PC-9 (cell line): ENCODE measurements around the gene HTRA2. TPM values are rescaled to one million over a fixed set of nuclear protein-coding genes. Genes with fewer than 3 reads are reported as not detected.

ENCODE experiments used
- BruUV-seq: library from RNA; stranded (reverse); fragments of 400-500 nt; replicated peaks from 2 replicates; lab custom pipeline; 2021; lab: Mats Ljungman, UMichigan
- CTCF ChIA-PET: fragments of 300-600 bp; sonication (Branson Sonifier 250); formaldehyde crosslinking; loops from one replicate; lab custom pipeline; 2022; ENCODE audit warnings: antibody characterized with exemption; lab: Charles Lee
- POLR2A ChIA-PET: fragments of 300-600 bp; sonication (Branson Sonifier 250); formaldehyde crosslinking; loops from one replicate; lab custom pipeline; 2022; ENCODE audit warnings: antibody characterized with exemption; ENCODE audit not compliant: unreplicated experiment; lab: Charles Lee
- DNase-seq, 2 experiments: peaks; one replicate each; pipeline versions ENCODE4 v3.0.0 to v3.0.0-alpha.2; 2015 to 2022; ENCODE audit warnings: mixed read lengths in 1 of 2
- H2AFZ ChIP-seq: fragments of 200-600 bp; sonication (generic); 2 replicates; pipeline ENCODE4 v1.8.1; 2017; ENCODE audit warnings: antibody characterized with exemption
- H3F3A ChIP-seq: fragments of 200-600 bp; sonication (generic); 2 replicates; pipeline ENCODE4 v1.8.1; 2017; ENCODE audit warnings: antibody characterized with exemption, mild to moderate bottlenecking, low read depth; ENCODE audit not compliant: insufficient read depth
- H3K27ac ChIP-seq: fragments of 200-600 bp; sonication (generic); 2 replicates; pipeline ENCODE4 v1.6.1; 2016; ENCODE audit warnings: mixed run types
- H3K27me3 ChIP-seq: fragments of 200-600 bp; sonication (generic); 2 replicates; pipeline ENCODE4 v1.6.1; 2016; ENCODE audit warnings: low read depth, mixed run types; ENCODE audit not compliant: insufficient read depth
- H3K36me3 ChIP-seq: fragments of 200-600 bp; sonication (generic); 2 replicates; pipeline ENCODE4 v1.6.1; 2016; ENCODE audit warnings: low read depth, mixed run types
- H3K4me1 ChIP-seq: fragments of 200-600 bp; sonication (generic); replicated peaks from 2 replicates; pipeline ENCODE4 v1.6.1; 2016; ENCODE audit warnings: mixed run types; ENCODE audit not compliant: insufficient read depth
- H3K4me2 ChIP-seq: fragments of 200-600 bp; sonication (generic); 2 replicates; pipeline ENCODE4 v1.6.1; 2017; ENCODE audit warnings: mixed run types
- H3K4me3 ChIP-seq: fragments of 200-600 bp; sonication (generic); 2 replicates; pipeline ENCODE4 v1.6.1; 2016; ENCODE audit warnings: mixed run types
- H3K79me2 ChIP-seq: fragments of 200-600 bp; sonication (generic); 2 replicates; pipeline ENCODE4 v1.6.1; 2017; ENCODE audit warnings: low read depth, mixed run types
- H3K9me2 ChIP-seq: fragments of 200-600 bp; sonication (generic); 2 replicates; pipeline ENCODE4 v1.8.1; 2017; ENCODE audit warnings: mild to moderate bottlenecking; ENCODE audit not compliant: insufficient read depth
- H3K9me3 ChIP-seq: fragments of 200-600 bp; sonication (generic); 2 replicates; pipeline ENCODE4 v1.8.1; 2016; ENCODE audit warnings: low read depth; ENCODE audit not compliant: insufficient read depth
- H4K20me1 ChIP-seq: fragments of 200-600 bp; sonication (generic); 2 replicates; pipeline ENCODE4 v1.8.1; 2017; ENCODE audit not compliant: insufficient read depth
- CTCF ChIP-seq: fragments of 200-600 bp; sonication (generic); conservative IDR thresholded peaks from 2 replicates; pipeline ENCODE4 v1.6.1; 2017; ENCODE audit warnings: mixed run types, antibody characterized with exemption, mild to moderate bottlenecking, moderate library complexity
- EZH2 ChIP-seq: fragments of 200-600 bp; sonication (generic); IDR thresholded peaks from 2 replicates; pipeline ENCODE4 v1.8.0; 2017; ENCODE audit warnings: antibody characterized with exemption, low read depth
- intact Hi-C: fragments of 100-400 bp; cut with micrococcal nuclease; formaldehyde crosslinking; loops from one replicate; pipeline ENCODE4 v1.10.0; 2022; ENCODE audit not compliant: unreplicated experiment
- total RNA-seq: library from RNA; stranded (reverse); gene quantifications from 2 replicates; pipeline ENCODE4 v1.2.3, GENCODE V29; 2021

Gene HTRA2
- total RNA-seq, 1 experiment from 2014 or later: 23.5 TPM

GRCh38 chr2:74489906-74490305, 39.8 kb upstream of the HTRA2 start:
- H3K79me2 ChIP-seq: no peaks in the 10 kb centered on the region
- no peak overlapping the region for H3K27ac ChIP-seq
- no peaks in the 10 kb centered on the region for H4K20me1 ChIP-seq
- TF ChIP-seq EZH2 (no peak), CTCF (no peak)
- peaks cover 12% of the 10 kb centered on the region; the same call in 1 of the 2 replicates for H3K4me1 ChIP-seq
- POLR2A ChIA-PET: no interaction called here
- no peak overlapping the region for H3K4me3 ChIP-seq
- H3K36me3 ChIP-seq: no peaks in the 10 kb centered on the region
- CTCF ChIA-PET: no interaction called here
- no peaks in the 10 kb centered on the region for H3K27me3 ChIP-seq
- H3K9me2 ChIP-seq: no peaks in the 10 kb centered on the region
- H3K4me2 ChIP-seq: no peak overlapping the region
- H3K9me3 ChIP-seq: no peaks in the 10 kb centered on the region
- H2AFZ ChIP-seq: no peak overlapping the region
- BruUV-seq: no TSS peak
- DNase-seq: no peak
- H3F3A ChIP-seq: peaks cover 15% of the 10 kb centered on the region
- intact Hi-C loops: loop anchor here (10.0 kb wide), 1 partner anchor 165 kb away; the partner anchor contains the start of gene SEMA4F

- TF ChIP-seq CTCF: no peak
- no peak for TF ChIP-seq EZH2
- no TSS peak for BruUV-seq
- no peaks in the 10 kb centered on the region for H3K27me3 ChIP-seq
- peaks cover 13% of the 10 kb centered on the region; the same call in 1 of the 2 replicates for H3K4me1 ChIP-seq
- no peak overlapping the region for H3K4me2 ChIP-seq
- no peaks in the 10 kb centered on the region for H3K36me3 ChIP-seq
- POLR2A ChIA-PET: no interaction called here
- no peak overlapping the region for H3K4me3 ChIP-seq
- intact Hi-C loops: no loop called here
- no peaks in the 10 kb centered on the region for H3K9me3 ChIP-seq
- peak in 1 of 2 experiments; percentile 33 for DNase-seq
- no peak overlapping the region for H3K27ac ChIP-seq
- no peak overlapping the region for H2AFZ ChIP-seq
- CTCF ChIA-PET: interaction anchor here (0.5 kb wide), 1 partner anchor 21 kb away, joined by 9 read pairs; no protein-coding TSS in a partner anchor
- no peaks in the 10 kb centered on the region for H3K9me2 ChIP-seq
- no peaks in the 10 kb centered on the region for H4K20me1 ChIP-seq
- H3K79me2 ChIP-seq: no peaks in the 10 kb centered on the region
- H3F3A ChIP-seq: peaks cover 14% of the 10 kb centered on the region
These were observed 37.8 kb upstream of the HTRA2 start for GRCh38 chr2:74491648-74492544.

GRCh38 chr2:74493546-74493945, 36.2 kb upstream of the HTRA2 start:
- BruUV-seq: no TSS peak
- Histone ChIP-seq H3K9me2 (no peaks in the 10 kb centered on the region), H4K20me1 (no peaks in the 10 kb centered on the region), H3K4me2 (no peak overlapping the region), H3K9me3 (no peaks in the 10 kb centered on the region), H3K36me3 (no peaks in the 10 kb centered on the region), H2AFZ (no peak overlapping the region), H3K27me3 (no peaks in the 10 kb centered on the region), H3K79me2 (0 out of 2 replicates have a peak, but pooled peaks cover 6% of the 10 kb centered on the region), H3K4me3 (no peak overlapping the region), H3F3A (peaks cover 3% of the 10 kb centered on the region; the same call in 1 of the 2 replicates), H3K4me1 (peaks cover 12% of the 10 kb centered on the region), H3K27ac (no peak overlapping the region)
- POLR2A ChIA-PET: no interaction called here
- CTCF ChIA-PET: no interaction called here
- intact Hi-C loops: no loop called here
- DNase-seq: peak in 1 of 2 experiments; percentile 22
- TF ChIP-seq CTCF: no peak
